Gastrocnemius medialis (tissue), 4 donors: ENCODE measurements around the gene PPP1R2C. TPM values are rescaled to one million over a fixed set of nuclear protein-coding genes. Genes with fewer than 3 reads are reported as not detected.

Experiments
- ATAC-seq, 2 donors: fragments of 150-250 bp; one replicate each; pipeline ENCODE4 v1.9.1; 2016
- DNase-seq, 2 donors: peaks; one replicate each; pipeline ENCODE4 v3.0.0-alpha.2; 2019
- H3K27ac ChIP-seq, 4 donors: fragments of 200-600 bp; sonication (generic); 1 replicate in 1 of 4; 2 replicates in 3 of 4; pipeline ENCODE4 v1.5.1; 2016 to 2018; ENCODE audit warnings: mild to moderate bottlenecking in 2 of 4, moderate library complexity in 1 of 4
- H3K27me3 ChIP-seq, 3 donors: fragments of 200-600 bp; sonication (generic) in 2 of 3; 1 replicate in 1 of 3; 2 replicates in 2 of 3; pipeline versions ENCODE4 v1.5.1 to v1.6.0; 2016 to 2019; ENCODE audit warnings: mild to moderate bottlenecking in 1 of 3, moderate library complexity in 1 of 3
- H3K36me3 ChIP-seq, 2 donors: fragments of 200-600 bp; sonication (generic) in 1 of 2; one replicate each; pipeline ENCODE4 v1.5.1; 2017 to 2018
- H3K4me1 ChIP-seq, 2 donors: fragments of 200-600 bp; sonication (generic) in 1 of 2; one replicate each; pipeline ENCODE4 v1.5.1; 2016 to 2017; ENCODE audit warnings: mild to moderate bottlenecking in 2 of 2
- H3K4me3 ChIP-seq, 4 donors: fragments of 200-600 bp; sonication (generic) in 3 of 4; 1 replicate in 1 of 4; 2 replicates in 3 of 4; pipeline ENCODE4 v1.5.1; 2016 to 2019; ENCODE audit warnings: mild to moderate bottlenecking in 2 of 4
- H3K9me3 ChIP-seq, 3 donors: fragments of 200-600 bp; sonication (generic) in 2 of 3; 1 replicate in 1 of 3; 2 replicates in 2 of 3; pipeline ENCODE4 v1.5.1; 2016 to 2019
- POLR2A ChIP-seq, 2 donors: fragments of 450-650 bp; IDR thresholded peaks; one replicate each; pipeline ENCODE4 v1.6.1; 2017; ENCODE audit warnings: antibody characterized with exemption in 2 of 2, mild to moderate bottlenecking in 2 of 2, moderate library complexity in 2 of 2
- in situ Hi-C, 4 donors: fragments of 200-750 bp; cut with MboI; loops; one replicate each; pipeline versions ENCODE4 v1.15.0 to v1.8.0; 2017; ENCODE audit warnings: low sequenced_read_pairs in 4 of 4
- intact Hi-C: fragments of 100-400 bp; cut with DNase I; formaldehyde crosslinking; loops from one replicate; pipeline ENCODE4 v1.15.1; 2023; ENCODE audit warnings: low total_unique reads
- total RNA-seq, 4 donors: library from RNA; depleted of rRNA; stranded (reverse); fragments of >200 nt; gene quantifications; one replicate each; pipeline versions ENCODE4 v1.1.0 to v1.2.3, GENCODE V29; 2016
- TF ChIP-seq, protein P1 (sequence below), 5 experiments: fragments of 450-650 bp in 3 of 5; fragments of 200-600 bp in 2 of 5; sonication (generic) in 2 of 5; IDR thresholded peaks in 4 of 5; conservative IDR thresholded peaks in 1 of 5; 1 replicate in 4 of 5; 2 replicates in 1 of 5; pipeline ENCODE4 v1.5.1; 2016 to 2019; ENCODE audit warnings: antibody characterized with exemption in 5 of 5, mild to moderate bottlenecking in 3 of 5, moderate library complexity in 3 of 5

The PPP1R2C gene
- total RNA-seq, 4 donors from 2014 or later, result not detected

- intact Hi-C loops (no loop called here), in situ Hi-C loops (no loop called here)
- H3K27ac ChIP-seq, result no peak overlapping the region
Observed at GRCh38 chrX:42818151-42818921, 40.4 kb upstream of the PPP1R2C start.

GRCh38 chrX:42809569-42809968 lies 31.6 kb upstream of the PPP1R2C start:
- in situ Hi-C loops, result no loop called here
- no peak for TF ChIP-seq POLR2A (IDR thresholded peaks at IDR 0.05)
- TF ChIP-seq, protein P1, sequence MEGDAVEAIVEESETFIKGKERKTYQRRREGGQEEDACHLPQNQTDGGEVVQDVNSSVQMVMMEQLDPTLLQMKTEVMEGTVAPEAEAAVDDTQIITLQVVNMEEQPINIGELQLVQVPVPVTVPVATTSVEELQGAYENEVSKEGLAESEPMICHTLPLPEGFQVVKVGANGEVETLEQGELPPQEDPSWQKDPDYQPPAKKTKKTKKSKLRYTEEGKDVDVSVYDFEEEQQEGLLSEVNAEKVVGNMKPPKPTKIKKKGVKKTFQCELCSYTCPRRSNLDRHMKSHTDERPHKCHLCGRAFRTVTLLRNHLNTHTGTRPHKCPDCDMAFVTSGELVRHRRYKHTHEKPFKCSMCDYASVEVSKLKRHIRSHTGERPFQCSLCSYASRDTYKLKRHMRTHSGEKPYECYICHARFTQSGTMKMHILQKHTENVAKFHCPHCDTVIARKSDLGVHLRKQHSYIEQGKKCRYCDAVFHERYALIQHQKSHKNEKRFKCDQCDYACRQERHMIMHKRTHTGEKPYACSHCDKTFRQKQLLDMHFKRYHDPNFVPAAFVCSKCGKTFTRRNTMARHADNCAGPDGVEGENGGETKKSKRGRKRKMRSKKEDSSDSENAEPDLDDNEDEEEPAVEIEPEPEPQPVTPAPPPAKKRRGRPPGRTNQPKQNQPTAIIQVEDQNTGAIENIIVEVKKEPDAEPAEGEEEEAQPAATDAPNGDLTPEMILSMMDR (IDR thresholded peaks at IDR 0.05 in 4 of 5, conservative IDR thresholded peaks at IDR 0.05 in 1 of 5), result no peak
- H3K27ac ChIP-seq, result no peak overlapping the region
- no peaks in the 10 kb centered on the region for H3K9me3 ChIP-seq
- H3K4me1 ChIP-seq, result no peaks in the 10 kb centered on the region
- H3K27me3 ChIP-seq, result no peaks in the 10 kb centered on the region
- DNase-seq, result no peak
- no peak for ATAC-seq
- intact Hi-C loops, result no loop called here
- no peak overlapping the region for H3K4me3 ChIP-seq
- H3K36me3 ChIP-seq, result no peaks in the 10 kb centered on the region

More at GRCh38 chrX:42818151-42818921, 40.4 kb upstream of the PPP1R2C start:
- H3K4me3 ChIP-seq, result no peak overlapping the region
- DNase-seq, result no peak
- TF ChIP-seq POLR2A (IDR thresholded peaks at IDR 0.05), result no peak
- TF ChIP-seq, protein P1 (IDR thresholded peaks at IDR 0.05 in 4 of 5, conservative IDR thresholded peaks at IDR 0.05 in 1 of 5), result no peak
- H3K4me1 ChIP-seq, result no peaks in the 10 kb centered on the region
- no peaks in the 10 kb centered on the region for H3K9me3 ChIP-seq
- H3K36me3 ChIP-seq, result no peaks in the 10 kb centered on the region
- no peaks in the 10 kb centered on the region for H3K27me3 ChIP-seq
- no peak for ATAC-seq

- DNase-seq (no peak), ATAC-seq (no peak)
- Histone ChIP-seq H3K4me3 (no peak overlapping the region), H3K27me3 (no peaks in the 10 kb centered on the region), H3K4me1 (no peaks in the 10 kb centered on the region), H3K27ac (no peak overlapping the region), H3K36me3 (no peaks in the 10 kb centered on the region), H3K9me3 (no peaks in the 10 kb centered on the region)
- TF ChIP-seq, protein P1 (IDR thresholded peaks at IDR 0.05 in 4 of 5, conservative IDR thresholded peaks at IDR 0.05 in 1 of 5), result no peak
- TF ChIP-seq POLR2A (IDR thresholded peaks at IDR 0.05), result no peak
- intact Hi-C loops (no loop called here), in situ Hi-C loops (no loop called here)
Observed at GRCh38 chrX:42807393-42807792, 29.4 kb upstream of the PPP1R2C start.

GRCh38 chrX:42804524-42804923 lies 26.6 kb upstream of the PPP1R2C start:
- in situ Hi-C loops, result no loop called here
- no peak overlapping the region for H3K27ac ChIP-seq

More at GRCh38 chrX:42804524-42804923, 26.6 kb upstream of the PPP1R2C start:
- Histone ChIP-seq H3K4me3 (no peak overlapping the region), H3K36me3 (no peaks in the 10 kb centered on the region), H3K9me3 (no peaks in the 10 kb centered on the region), H3K27me3 (peaks cover 0 to 3% (median 0%) of the 10 kb centered on the region in 3 donors), H3K4me1 (no peaks in the 10 kb centered on the region)
- no peak for DNase-seq
- ATAC-seq, result no peak
- intact Hi-C loops, result no loop called here
- no peak for TF ChIP-seq POLR2A (IDR thresholded peaks at IDR 0.05)
- TF ChIP-seq, protein P1 (IDR thresholded peaks at IDR 0.05 in 4 of 5, conservative IDR thresholded peaks at IDR 0.05 in 1 of 5), result no peak
